WI38 (cell line): ENCODE measurements around the gene ZNF106.

Source experiments
- H3K4me3 ChIP-seq: 2 replicates; pipeline ENCODE4 v1.5.1; 2011; ENCODE audit warnings: low read depth, mild to moderate bottlenecking, control low read depth, low read length
- CTCF ChIP-seq: IDR thresholded peaks from 2 replicates; pipeline ENCODE4 v1.5.1; 2012; ENCODE audit warnings: low read depth, mild to moderate bottlenecking, control low read depth, low read length

ZNF106 gene

GRCh38 chr15:42453826-42454225 is 37.1 kb downstream of the ZNF106 start:
- no peak for TF ChIP-seq CTCF
- H3K4me3 ChIP-seq = no peak overlapping the region

DNA sequence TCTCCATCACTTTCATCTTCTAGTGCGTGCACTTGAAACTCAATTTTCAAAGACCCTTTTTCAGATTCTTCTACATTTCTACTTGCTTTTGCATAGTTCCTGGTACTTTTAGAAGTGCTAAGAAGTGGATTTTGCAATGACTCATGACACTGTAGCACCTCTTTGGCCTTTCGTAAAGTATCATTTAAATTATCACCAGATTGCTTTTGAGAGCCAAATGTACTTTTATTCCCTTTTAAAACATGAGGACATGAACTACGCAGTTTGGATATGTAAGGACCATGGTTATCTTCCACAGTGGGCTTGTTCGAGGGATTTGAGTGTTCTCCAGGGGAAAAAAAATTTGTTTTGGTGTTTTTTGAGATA is 40.5 kb downstream of the ZNF106 start:
- no peak overlapping the region for H3K4me3 ChIP-seq
- no peak for TF ChIP-seq CTCF

GRCh38 chr15:42449770-42450424 is 41.0 kb downstream of the ZNF106 start:
- no peak for TF ChIP-seq CTCF
- no peak overlapping the region for H3K4me3 ChIP-seq

GRCh38 chr15:42448281-42448680 is 42.7 kb downstream of the ZNF106 start:
- no peak for TF ChIP-seq CTCF
- no peak overlapping the region for H3K4me3 ChIP-seq

DNA sequence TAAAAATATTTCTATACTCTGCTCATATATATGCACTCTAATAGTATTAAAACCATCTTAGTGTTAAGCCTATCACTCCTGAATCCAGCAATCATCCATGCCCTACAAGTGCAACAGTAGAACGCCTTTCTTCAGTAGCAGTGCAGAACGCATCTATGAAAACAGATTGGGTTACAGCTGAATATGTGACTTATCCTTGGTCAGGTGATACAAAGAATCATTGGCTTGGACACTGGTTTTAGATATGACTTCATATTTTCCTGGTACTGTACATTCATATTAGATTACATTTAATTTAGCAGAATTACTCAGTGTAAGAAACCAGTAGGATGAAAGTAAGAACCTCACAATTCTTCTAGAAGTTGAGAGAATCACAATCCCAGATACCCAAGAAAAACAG is 43.3 kb downstream of the ZNF106 start:
- TF ChIP-seq CTCF = no peak

DNA sequence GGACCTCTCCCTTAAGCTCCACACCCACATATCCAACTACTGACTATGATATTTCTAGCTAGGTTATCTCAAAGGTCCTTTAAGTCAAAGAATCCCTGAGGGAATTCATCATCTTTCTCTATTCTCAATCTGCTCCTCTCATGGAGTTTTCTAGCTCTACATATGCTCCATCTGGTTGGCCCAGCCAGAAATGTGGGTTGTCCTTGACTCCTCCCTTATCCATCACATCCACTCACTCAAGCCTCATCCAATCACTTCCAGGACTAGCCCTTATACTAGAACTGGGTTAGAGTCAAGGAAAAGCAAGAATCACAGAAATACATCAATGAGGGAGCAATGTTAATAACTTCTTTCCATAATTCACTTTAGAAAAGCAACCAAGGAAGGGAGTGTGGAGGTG is 45.4 kb downstream of the ZNF106 start:
- no peak overlapping the region for H3K4me3 ChIP-seq
- TF ChIP-seq CTCF = no peak

More for the DNA sequence above, 43.3 kb downstream of the ZNF106 start:
- no peak overlapping the region for H3K4me3 ChIP-seq

GRCh38 chr15:42444415-42445063 is 46.4 kb downstream of the ZNF106 start:
- H3K4me3 ChIP-seq = no peak overlapping the region
- no peak for TF ChIP-seq CTCF
